HCT116 (cell line): ENCODE measurements around the gene MYO16. TPM values are rescaled to one million over a fixed set of nuclear protein-coding genes. Genes with fewer than 3 reads are reported as not detected.

Source experiments
- ATAC-seq: fragments of 200-7000 bp; cut with Tn5 transposase; 2 replicates; pipeline ENCODE4 v1.9.1; 2020; ENCODE audit warnings: mild to moderate bottlenecking, moderate library complexity
- BruUV-seq: library from RNA; stranded (reverse); fragments of 400-500 nt; replicated peaks from 2 replicates; lab custom pipeline; 2021; lab: Mats Ljungman, UMichigan
- CTCF ChIA-PET: fragments of 300-600 bp; sonication (Branson Sonifier 250); formaldehyde crosslinking; loops from one replicate; lab custom pipeline; 2021; ENCODE audit warnings: antibody characterized with exemption; lab: Charles Lee
- POLR2A ChIA-PET: fragments of 300-600, 350-600 bp; sonication (Branson Sonifier 250); formaldehyde crosslinking; loops from one replicate; lab custom pipeline; 2021; ENCODE audit warnings: antibody characterized with exemption; lab: Charles Lee
- RAD21 ChIA-PET, 2 experiments: fragments of 300-600 bp; sonication (Branson Sonifier 250); formaldehyde crosslinking; loops; one replicate each; lab custom pipeline; 2023; ENCODE audit warnings: low total read pairs in 2 of 2; ENCODE audit not compliant: uncharacterized antibody in 2 of 2, unreplicated experiment in 2 of 2, low non-redundant PET in 1 of 2; lab: Charles Lee
- DNase-seq: peaks from one replicate; pipeline ENCODE4 v3.0.0-alpha.2; 2010; ENCODE audit warnings: low read depth, low spot score
- H2AFZ ChIP-seq: fragments of 200-600 bp; shearing (Covaris generic), sonication (generic); 2 replicates; pipeline ENCODE4 v1.6.1; 2017; ENCODE audit warnings: low read depth, mixed run types, mixed read lengths, antibody characterized with exemption, low read length; ENCODE audit not compliant: poor library complexity, severe bottlenecking
- H3K27ac ChIP-seq: 2 replicates; pipeline ENCODE4 v1.5.1; 2012; ENCODE audit warnings: low read depth, low read length
- H3K27me3 ChIP-seq: fragments of 200-600 bp; sonication (generic); 2 replicates; pipeline ENCODE4 v1.6.1; 2016; ENCODE audit warnings: mixed run types, low read length, mixed read lengths; ENCODE audit not compliant: insufficient read depth
- H3K36me3 ChIP-seq, 2 experiments: fragments of 200-500 bp in 1 of 2; fragments of 200-600 bp in 1 of 2; sonication (Bioruptor generic) in 1 of 2; sonication (generic) in 1 of 2; 2 replicates each; pipeline versions ENCODE4 v1.5.1 to v1.6.1; 2014 to 2016; ENCODE audit warnings: low read length in 2 of 2, inconsistent platforms in 1 of 2, mixed read lengths in 1 of 2, mixed run types in 1 of 2; ENCODE audit not compliant: insufficient read depth in 2 of 2, control insufficient read depth in 1 of 2
- H3K4me1 ChIP-seq, 2 experiments: fragments of 200-600 bp in 1 of 2; sonication (generic) in 1 of 2; 2 replicates each; pipeline versions ENCODE4 v1.5.1 to v1.6.1; 2012 to 2017; ENCODE audit warnings: low read length in 2 of 2, inconsistent platforms in 1 of 2, mild to moderate bottlenecking in 1 of 2, mixed read lengths in 1 of 2, mixed run types in 1 of 2, moderate library complexity in 1 of 2; ENCODE audit not compliant: insufficient read depth in 2 of 2, control insufficient read depth in 1 of 2
- H3K4me2 ChIP-seq: fragments of 200-600 bp; sonication (generic); 2 replicates; pipeline ENCODE4 v1.6.1; 2017; ENCODE audit warnings: mixed run types, low read length, mixed read lengths
- H3K4me3 ChIP-seq, 2 experiments: fragments of 200-600 bp in 1 of 2; sonication (generic) in 1 of 2; replicated peaks in 1 of 2; 2 replicates each; pipeline ENCODE4 v1.5.1; 2011 to 2016; ENCODE audit warnings: low read length in 2 of 2, control low read depth in 1 of 2, low read depth in 1 of 2, mild to moderate bottlenecking in 1 of 2, mixed read lengths in 1 of 2, mixed run types in 1 of 2
- H3K79me2 ChIP-seq: fragments of 200-600 bp; sonication (generic); 2 replicates; pipeline ENCODE4 v1.6.1; 2017; ENCODE audit warnings: mild to moderate bottlenecking, mixed run types, low read length, moderate library complexity, mixed read lengths; ENCODE audit not compliant: insufficient read depth
- H3K9ac ChIP-seq: fragments of 200-600 bp; sonication (generic); 2 replicates; pipeline ENCODE4 v1.6.1; 2016; ENCODE audit warnings: low read length, mixed read lengths
- H3K9me2 ChIP-seq: fragments of 200-600 bp; sonication (generic), shearing (Covaris generic); 2 replicates; pipeline ENCODE4 v1.6.1; 2017; ENCODE audit warnings: mixed run types, mild to moderate bottlenecking, moderate library complexity; ENCODE audit not compliant: insufficient read depth
- H3K9me3 ChIP-seq, 2 experiments: fragments of 200-500 bp in 1 of 2; fragments of 200-600 bp in 1 of 2; sonication (Bioruptor generic) in 1 of 2; sonication (generic) in 1 of 2; 2 replicates each; pipeline ENCODE4 v1.6.1; 2014 to 2017; ENCODE audit warnings: low read length in 2 of 2, mixed read lengths in 2 of 2, inconsistent platforms in 1 of 2, low read depth in 1 of 2, mild to moderate bottlenecking in 1 of 2, mixed run types in 1 of 2, moderate library complexity in 1 of 2; ENCODE audit not compliant: control insufficient read depth in 1 of 2, insufficient read depth in 1 of 2
- H4K20me1 ChIP-seq: fragments of 200-600 bp; sonication (generic), shearing (Covaris generic); 2 replicates; pipeline ENCODE4 v1.6.1; 2017; ENCODE audit warnings: mixed run types, mild to moderate bottlenecking, moderate library complexity; ENCODE audit not compliant: insufficient read depth
- ATF3 ChIP-seq: IDR thresholded peaks from 2 replicates; pipeline ENCODE4 v1.6.1; 2012
- ELF1 ChIP-seq: IDR thresholded peaks from 2 replicates; pipeline ENCODE4 v1.6.1; 2012; ENCODE audit warnings: low read depth, borderline replicate concordance
- EZH2phosphoT487 ChIP-seq: fragments of 200-600 bp; IDR thresholded peaks from 2 replicates; pipeline ENCODE4 v1.6.1; 2018; ENCODE audit warnings: antibody characterized with exemption, borderline replicate concordance
- POLR2AphosphoS5 ChIP-seq: IDR thresholded peaks from 2 replicates; pipeline ENCODE4 v1.6.1; 2011; ENCODE audit warnings: mild to moderate bottlenecking, low read depth, low read length, moderate library complexity
- RAD21 ChIP-seq: IDR thresholded peaks from 2 replicates; pipeline ENCODE4 v1.6.1; 2012; ENCODE audit warnings: low read depth, mild to moderate bottlenecking
- SIN3A ChIP-seq: IDR thresholded peaks from 2 replicates; pipeline ENCODE4 v1.6.1; 2012; ENCODE audit warnings: low read depth
- intact Hi-C: fragments of 100-400 bp; cut with micrococcal nuclease; formaldehyde crosslinking; loops from 2 replicates; pipeline ENCODE4 v1.10.0; 2022
- total RNA-seq: library from RNA; stranded (reverse); gene quantifications from one replicate; pipeline ENCODE4 v1.2.1, GENCODE V29; 2021; ENCODE audit not compliant: unreplicated experiment
- TF ChIP-seq, protein P1 (sequence below): IDR thresholded peaks from 2 replicates; pipeline ENCODE4 v1.6.1; 2011; ENCODE audit warnings: mild to moderate bottlenecking, low read length, moderate library complexity; ENCODE audit not compliant: insufficient replicate concordance; ENCODE audit errors: extremely low read depth
- TF ChIP-seq, protein P2 (sequence below), 3 experiments: fragments of 200-600 bp in 1 of 3; sonication (generic) in 1 of 3; IDR thresholded peaks in 2 of 3; conservative IDR thresholded peaks in 1 of 3; 2 replicates each; pipeline ENCODE4 v1.5.1; 2012 to 2017; ENCODE audit warnings: low read depth in 2 of 3, low read length in 2 of 3, antibody characterized with exemption in 1 of 3, borderline replicate concordance in 1 of 3, control low read depth in 1 of 3, mild to moderate bottlenecking in 1 of 3, mixed read lengths in 1 of 3, mixed run types in 1 of 3, moderate library complexity in 1 of 3; ENCODE audit not compliant: insufficient read depth in 1 of 3

MYO16 gene
- total RNA-seq, 1 experiment from 2014 or later: 0.07 TPM

DNA sequence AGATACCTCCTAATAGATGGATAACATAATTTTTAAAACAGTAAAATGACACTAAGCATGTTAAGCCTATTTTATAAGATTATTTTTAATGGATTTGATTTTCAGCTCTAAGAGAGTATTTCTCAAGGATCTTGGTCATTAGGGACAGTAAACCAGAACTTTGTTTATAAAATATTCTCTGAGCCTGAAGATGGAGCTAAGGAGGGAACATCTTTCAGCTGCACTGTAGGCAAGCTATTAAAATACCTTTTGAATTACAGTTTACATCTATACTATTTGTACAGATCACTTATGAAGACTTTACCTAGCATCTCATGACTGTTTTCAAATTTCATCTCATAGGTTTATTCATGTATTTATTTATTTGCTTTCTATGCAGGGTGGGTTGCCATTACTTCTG, 345.3 kb downstream of the MYO16 start:
- no peaks in the 10 kb centered on the region for H3K9me3 ChIP-seq
- no peaks in the 10 kb centered on the region for H3K27me3 ChIP-seq
- no peak overlapping the region for H3K9ac ChIP-seq
- H3K79me2 ChIP-seq: no peaks in the 10 kb centered on the region
- intact Hi-C loops: no loop called here
- no peaks in the 10 kb centered on the region for H3K9me2 ChIP-seq
- ChIA-PET POLR2A (no interaction called here), CTCF (no interaction called here), RAD21 (no interaction called here)
- H3K4me1 ChIP-seq: peaks cover 0 to 4% of the 10 kb centered on the region in 2 experiments; a peak in 1 of 4 replicates
- H4K20me1 ChIP-seq: no peaks in the 10 kb centered on the region
- no peak overlapping the region for H2AFZ ChIP-seq
- no TSS peak for BruUV-seq
- no peak overlapping the region for H3K27ac ChIP-seq
- ATAC-seq: no peak
- H3K36me3 ChIP-seq: no peaks in the 10 kb centered on the region
- TF ChIP-seq ELF1: no peak
- TF ChIP-seq ATF3: no peak
- TF ChIP-seq, protein P1, sequence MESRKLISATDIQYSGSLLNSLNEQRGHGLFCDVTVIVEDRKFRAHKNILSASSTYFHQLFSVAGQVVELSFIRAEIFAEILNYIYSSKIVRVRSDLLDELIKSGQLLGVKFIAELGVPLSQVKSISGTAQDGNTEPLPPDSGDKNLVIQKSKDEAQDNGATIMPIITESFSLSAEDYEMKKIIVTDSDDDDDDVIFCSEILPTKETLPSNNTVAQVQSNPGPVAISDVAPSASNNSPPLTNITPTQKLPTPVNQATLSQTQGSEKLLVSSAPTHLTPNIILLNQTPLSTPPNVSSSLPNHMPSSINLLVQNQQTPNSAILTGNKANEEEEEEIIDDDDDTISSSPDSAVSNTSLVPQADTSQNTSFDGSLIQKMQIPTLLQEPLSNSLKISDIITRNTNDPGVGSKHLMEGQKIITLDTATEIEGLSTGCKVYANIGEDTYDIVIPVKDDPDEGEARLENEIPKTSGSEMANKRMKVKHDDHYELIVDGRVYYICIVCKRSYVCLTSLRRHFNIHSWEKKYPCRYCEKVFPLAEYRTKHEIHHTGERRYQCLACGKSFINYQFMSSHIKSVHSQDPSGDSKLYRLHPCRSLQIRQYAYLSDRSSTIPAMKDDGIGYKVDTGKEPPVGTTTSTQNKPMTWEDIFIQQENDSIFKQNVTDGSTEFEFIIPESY: no peak
- TF ChIP-seq, protein P2, sequence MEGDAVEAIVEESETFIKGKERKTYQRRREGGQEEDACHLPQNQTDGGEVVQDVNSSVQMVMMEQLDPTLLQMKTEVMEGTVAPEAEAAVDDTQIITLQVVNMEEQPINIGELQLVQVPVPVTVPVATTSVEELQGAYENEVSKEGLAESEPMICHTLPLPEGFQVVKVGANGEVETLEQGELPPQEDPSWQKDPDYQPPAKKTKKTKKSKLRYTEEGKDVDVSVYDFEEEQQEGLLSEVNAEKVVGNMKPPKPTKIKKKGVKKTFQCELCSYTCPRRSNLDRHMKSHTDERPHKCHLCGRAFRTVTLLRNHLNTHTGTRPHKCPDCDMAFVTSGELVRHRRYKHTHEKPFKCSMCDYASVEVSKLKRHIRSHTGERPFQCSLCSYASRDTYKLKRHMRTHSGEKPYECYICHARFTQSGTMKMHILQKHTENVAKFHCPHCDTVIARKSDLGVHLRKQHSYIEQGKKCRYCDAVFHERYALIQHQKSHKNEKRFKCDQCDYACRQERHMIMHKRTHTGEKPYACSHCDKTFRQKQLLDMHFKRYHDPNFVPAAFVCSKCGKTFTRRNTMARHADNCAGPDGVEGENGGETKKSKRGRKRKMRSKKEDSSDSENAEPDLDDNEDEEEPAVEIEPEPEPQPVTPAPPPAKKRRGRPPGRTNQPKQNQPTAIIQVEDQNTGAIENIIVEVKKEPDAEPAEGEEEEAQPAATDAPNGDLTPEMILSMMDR (IDR thresholded peaks at IDR 0.05 in 2 of 3, conservative IDR thresholded peaks at IDR 0.05 in 1 of 3; ENCODE audit: borderline replicate concordance in 1 of 3, insufficient read depth in 1 of 3, low read depth in 2 of 3, low read length in 2 of 3): no peak
- TF ChIP-seq EZH2phosphoT487: no peak
- TF ChIP-seq RAD21: no peak
- no peak for TF ChIP-seq POLR2AphosphoS5
- no peak for TF ChIP-seq SIN3A
- DNase-seq: no peak
- H3K4me2 ChIP-seq: no peak overlapping the region
- no peak overlapping the region for H3K4me3 ChIP-seq
